Vagina (tissue), 2 donors: Measurements from ENCODE around the gene CSRNP3. TPM values are rescaled to one million over a fixed set of nuclear protein-coding genes. Genes with fewer than 3 reads are reported as not detected.

Source experiments
- DNase-seq, 2 donors: peaks; one replicate each; pipeline ENCODE4 v3.0.0-alpha.2; 2017; ENCODE audit errors: extremely low spot score in 2 of 2
- H3K27ac ChIP-seq: fragments of 200-600 bp; sonication (generic); one replicate; pipeline ENCODE4 v1.5.1; 2019
- H3K27me3 ChIP-seq: fragments of 200-600 bp; sonication (generic); one replicate; pipeline ENCODE4 v1.5.1; 2019
- H3K36me3 ChIP-seq, 2 donors: fragments of 200-600 bp; sonication (generic); one replicate each; pipeline ENCODE4 v1.5.1; 2017 to 2019
- H3K4me1 ChIP-seq: fragments of 200-600 bp; sonication (generic); one replicate; pipeline ENCODE4 v1.5.1; 2019
- H3K4me3 ChIP-seq, 2 donors: fragments of 200-600 bp; sonication (generic); 1 replicate in 1 of 2; 2 replicates in 1 of 2; pipeline ENCODE4 v1.5.1; 2016 to 2019
- H3K9me3 ChIP-seq: fragments of 200-600 bp; sonication (generic); one replicate; pipeline ENCODE4 v1.5.1; 2019
- POLR2A ChIP-seq, 2 donors: fragments of 450-650 bp; IDR thresholded peaks; one replicate each; pipeline ENCODE4 v1.6.1; 2017; ENCODE audit warnings: antibody characterized with exemption in 2 of 2, mild to moderate bottlenecking in 2 of 2, moderate library complexity in 2 of 2
- POLR2AphosphoS5 ChIP-seq, 2 donors: sonication (generic); formaldehyde crosslinking; IDR thresholded peaks; one replicate each; pipeline ENCODE4 v1.9.0; 2017; ENCODE audit warnings: antibody characterized with exemption in 2 of 2, mild to moderate bottlenecking in 2 of 2, low read depth in 1 of 2; ENCODE audit not compliant: insufficient read depth in 1 of 2
- intact Hi-C: fragments of 100-400 bp; cut with DNase I; formaldehyde crosslinking; loops from one replicate; pipeline ENCODE4 v1.15.1; 2023
- total RNA-seq: library from RNA; depleted of rRNA; stranded (reverse); fragments of >200 nt; gene quantifications from one replicate; pipeline ENCODE4 v1.2.3, GENCODE V29; 2016
- TF ChIP-seq, protein P1 (sequence below), 3 experiments: fragments of 450-650 bp in 2 of 3; fragments of 200-600 bp in 1 of 3; sonication (generic) in 1 of 3; IDR thresholded peaks; one replicate each; pipeline ENCODE4 v1.5.1; 2017 to 2019; ENCODE audit warnings: antibody characterized with exemption in 3 of 3, mild to moderate bottlenecking in 2 of 3, moderate library complexity in 2 of 3

Gene CSRNP3
- total RNA-seq, 1 donor from 2014 or later, result 2.7 TPM

DNA sequence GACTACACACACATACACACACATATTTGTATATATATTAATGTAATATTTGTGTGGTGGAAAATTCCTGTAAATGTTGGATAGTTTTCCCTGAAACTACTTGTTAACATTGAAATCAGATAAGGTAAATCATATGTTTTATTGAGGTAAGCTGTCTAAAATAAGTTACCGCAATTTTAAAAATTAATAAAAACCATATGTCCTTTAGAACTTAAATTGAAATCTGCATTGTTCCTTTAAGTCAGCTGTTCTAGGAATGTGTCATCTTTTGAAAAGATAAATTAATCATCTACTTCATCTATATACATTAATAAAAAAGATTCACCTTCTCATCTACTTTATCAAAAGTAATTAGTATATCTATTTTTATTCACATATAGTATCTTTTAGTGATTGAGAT is 102.0 kb downstream of the CSRNP3 start:
- intact Hi-C loops, result no loop called here
- DNase-seq, result no peak
- Histone ChIP-seq H3K4me3 (no peak overlapping the region), H3K9me3 (no peaks in the 10 kb centered on the region), H3K36me3 (no peaks in the 10 kb centered on the region), H3K27me3 (no peaks in the 10 kb centered on the region), H3K4me1 (no peaks in the 10 kb centered on the region), H3K27ac (no peak overlapping the region)
- TF ChIP-seq POLR2A (IDR thresholded peaks at IDR 0.05) (no peak), POLR2AphosphoS5 (IDR thresholded peaks at IDR 0.05; ENCODE audit: insufficient read depth in 1 of 2, low read depth in 1 of 2) (no peak)
- TF ChIP-seq, protein P1, sequence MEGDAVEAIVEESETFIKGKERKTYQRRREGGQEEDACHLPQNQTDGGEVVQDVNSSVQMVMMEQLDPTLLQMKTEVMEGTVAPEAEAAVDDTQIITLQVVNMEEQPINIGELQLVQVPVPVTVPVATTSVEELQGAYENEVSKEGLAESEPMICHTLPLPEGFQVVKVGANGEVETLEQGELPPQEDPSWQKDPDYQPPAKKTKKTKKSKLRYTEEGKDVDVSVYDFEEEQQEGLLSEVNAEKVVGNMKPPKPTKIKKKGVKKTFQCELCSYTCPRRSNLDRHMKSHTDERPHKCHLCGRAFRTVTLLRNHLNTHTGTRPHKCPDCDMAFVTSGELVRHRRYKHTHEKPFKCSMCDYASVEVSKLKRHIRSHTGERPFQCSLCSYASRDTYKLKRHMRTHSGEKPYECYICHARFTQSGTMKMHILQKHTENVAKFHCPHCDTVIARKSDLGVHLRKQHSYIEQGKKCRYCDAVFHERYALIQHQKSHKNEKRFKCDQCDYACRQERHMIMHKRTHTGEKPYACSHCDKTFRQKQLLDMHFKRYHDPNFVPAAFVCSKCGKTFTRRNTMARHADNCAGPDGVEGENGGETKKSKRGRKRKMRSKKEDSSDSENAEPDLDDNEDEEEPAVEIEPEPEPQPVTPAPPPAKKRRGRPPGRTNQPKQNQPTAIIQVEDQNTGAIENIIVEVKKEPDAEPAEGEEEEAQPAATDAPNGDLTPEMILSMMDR (IDR thresholded peaks at IDR 0.05), result no peak

DNA sequence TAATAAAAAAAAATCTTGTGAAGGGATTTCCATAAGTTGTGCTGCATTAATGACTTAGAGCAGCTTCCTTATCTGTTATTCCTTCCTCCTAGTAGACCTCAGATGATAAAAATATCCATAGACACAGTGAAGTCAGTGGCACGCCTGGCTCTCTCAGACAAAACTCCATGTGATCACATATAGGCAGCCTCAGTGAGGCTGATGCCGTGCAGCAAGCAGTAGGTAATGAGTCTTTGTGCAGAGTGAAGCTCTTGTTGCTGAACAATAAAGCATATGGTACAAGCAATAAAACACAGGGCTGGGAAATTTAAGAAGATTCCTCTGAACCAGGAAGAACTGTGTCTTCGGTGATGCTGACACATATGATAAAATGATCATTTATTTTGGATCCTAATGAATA is 102.7 kb downstream of the CSRNP3 start:
- DNase-seq, result no peak
- Histone ChIP-seq H3K9me3 (no peaks in the 10 kb centered on the region), H3K36me3 (no peaks in the 10 kb centered on the region), H3K27me3 (no peaks in the 10 kb centered on the region), H3K4me1 (no peaks in the 10 kb centered on the region), H3K27ac (no peak overlapping the region), H3K4me3 (no peak overlapping the region)
- TF ChIP-seq POLR2A (IDR thresholded peaks at IDR 0.05), result no peak
- intact Hi-C loops, result no loop called here

DNA sequence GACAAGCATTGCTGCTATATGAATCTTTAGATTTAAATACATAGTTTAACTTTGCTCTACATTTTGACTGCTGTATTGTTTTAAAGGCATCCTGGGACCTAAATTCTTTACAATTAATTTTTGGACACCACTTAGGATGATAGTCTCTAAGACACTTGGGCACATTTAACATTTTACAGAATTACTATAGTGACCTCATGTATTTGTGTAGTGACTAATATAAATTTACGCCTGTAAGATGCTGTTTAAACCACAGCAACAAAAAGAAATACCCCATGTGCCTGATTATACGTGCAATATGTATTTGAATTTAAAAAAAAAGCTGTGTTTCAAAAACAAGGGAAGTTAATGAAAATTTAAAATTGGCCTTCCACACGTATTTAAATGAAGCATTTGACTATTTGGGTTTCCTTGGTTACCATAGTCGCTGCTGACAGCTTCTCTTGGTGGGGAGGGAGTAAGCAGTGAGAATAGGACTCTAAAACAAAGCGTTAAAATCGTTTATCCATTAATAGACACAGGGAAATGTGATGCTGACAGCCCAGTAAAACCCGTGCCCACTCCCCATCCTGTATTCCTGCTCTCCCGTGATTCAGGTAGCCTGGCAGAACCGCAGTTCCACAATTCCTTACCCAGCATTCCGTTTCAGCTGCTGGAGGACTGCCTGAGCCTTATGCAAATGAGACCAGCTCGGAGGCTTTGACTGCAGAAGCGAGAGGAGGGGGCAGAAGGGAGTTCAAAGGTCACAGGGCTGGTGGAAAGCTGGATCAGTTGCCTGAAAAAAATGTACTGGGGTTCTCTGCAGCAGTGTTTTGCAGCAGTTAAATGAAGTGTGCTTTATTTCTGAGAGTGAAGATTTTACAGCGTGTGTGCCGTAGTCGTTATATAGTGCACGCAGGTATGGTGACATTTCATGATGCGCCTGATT is 104.3 kb downstream of the CSRNP3 start:
- Histone ChIP-seq H3K9me3 (no peaks in the 10 kb centered on the region), H3K36me3 (no peaks in the 10 kb centered on the region), H3K4me3 (peak overlapping the region; percentile 32 to 36), H3K4me1 (no peaks in the 10 kb centered on the region), H3K27ac (peak overlapping the region; percentile 39), H3K27me3 (no peaks in the 10 kb centered on the region)
- no peak for DNase-seq
- TF ChIP-seq POLR2AphosphoS5 (IDR thresholded peaks at IDR 0.05; ENCODE audit: insufficient read depth in 1 of 2, low read depth in 1 of 2) (no peak), POLR2A (IDR thresholded peaks at IDR 0.05) (no peak)
- TF ChIP-seq, protein P1 (IDR thresholded peaks at IDR 0.05), result no peak
- intact Hi-C loops, result no loop called here

DNA sequence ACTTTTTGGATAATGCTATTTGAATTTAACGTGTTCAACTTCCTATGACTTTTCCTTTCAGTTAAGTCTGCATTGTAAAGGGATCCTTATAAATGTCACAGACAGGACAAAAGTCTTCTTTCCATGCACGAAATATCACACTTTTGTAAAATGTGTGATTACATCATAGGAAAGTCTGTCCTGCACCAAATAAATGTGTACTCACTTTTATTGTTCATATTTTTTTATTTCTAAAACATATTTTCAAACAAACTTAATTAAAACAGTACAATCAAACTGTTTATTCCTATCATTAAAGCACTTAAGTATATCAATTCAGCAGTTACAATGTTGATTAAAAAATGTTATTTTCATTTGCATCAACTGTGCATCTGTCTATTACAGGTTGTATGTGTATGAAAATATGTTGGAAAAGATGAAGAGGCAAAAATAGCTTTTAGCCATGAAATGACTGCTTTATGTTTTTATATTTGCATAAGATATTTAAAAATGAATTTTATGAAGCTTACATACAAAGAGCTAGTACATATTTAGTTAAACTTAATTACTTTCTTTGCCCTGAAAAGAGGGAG is 105.6 kb downstream of the CSRNP3 start:
- no peaks in the 10 kb centered on the region for H3K4me1 ChIP-seq
- no peak for TF ChIP-seq POLR2A (IDR thresholded peaks at IDR 0.05)
- TF ChIP-seq, protein P1 (IDR thresholded peaks at IDR 0.05), result no peak
- no peak for TF ChIP-seq POLR2AphosphoS5 (IDR thresholded peaks at IDR 0.05; ENCODE audit: insufficient read depth in 1 of 2, low read depth in 1 of 2)
- no peak overlapping the region for H3K27ac ChIP-seq
- intact Hi-C loops, result no loop called here
- H3K9me3 ChIP-seq, result no peaks in the 10 kb centered on the region
- no peaks in the 10 kb centered on the region for H3K36me3 ChIP-seq
- no peak overlapping the region for H3K4me3 ChIP-seq
- H3K27me3 ChIP-seq, result no peaks in the 10 kb centered on the region
- DNase-seq, result no peak

DNA sequence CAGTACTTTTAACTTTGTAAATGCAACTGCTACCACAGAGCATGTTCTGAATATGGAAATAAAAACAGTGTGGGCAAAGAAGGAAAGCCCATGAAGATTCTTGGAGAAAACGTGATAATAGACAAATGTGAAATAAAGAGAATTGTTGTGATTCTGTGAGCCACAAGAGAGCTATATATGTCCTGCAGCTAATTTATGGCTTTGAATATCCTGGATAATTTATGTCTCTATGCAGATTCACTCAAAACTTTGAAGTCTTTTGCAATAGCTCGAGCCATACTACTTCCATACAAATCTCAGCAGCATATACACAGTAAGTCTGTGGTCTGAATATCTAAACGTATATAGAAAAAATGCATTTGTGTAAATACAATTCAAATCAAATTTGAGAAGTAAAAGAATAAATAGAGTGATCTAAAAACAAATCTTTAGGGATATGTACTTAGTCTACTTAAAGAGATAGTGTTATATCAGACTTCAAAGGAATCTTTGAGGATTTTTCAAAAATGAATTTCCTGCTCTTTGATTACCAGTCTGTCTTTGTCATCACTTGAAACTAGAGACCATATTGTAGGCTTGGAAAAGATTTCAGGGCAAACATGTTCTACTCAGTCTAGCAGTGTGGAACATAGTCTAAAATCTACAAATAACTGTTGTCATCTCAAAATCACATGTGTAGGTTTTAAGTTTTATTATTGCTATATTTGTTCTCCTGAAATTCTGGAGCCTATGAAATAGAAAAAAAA is 107.1 kb downstream of the CSRNP3 start:
- H3K4me1 ChIP-seq, result no peaks in the 10 kb centered on the region
- intact Hi-C loops, result no loop called here
- no peak overlapping the region for H3K27ac ChIP-seq
- no peaks in the 10 kb centered on the region for H3K27me3 ChIP-seq
- no peak overlapping the region for H3K4me3 ChIP-seq
- no peak for DNase-seq
- TF ChIP-seq POLR2A (IDR thresholded peaks at IDR 0.05) (no peak), POLR2AphosphoS5 (IDR thresholded peaks at IDR 0.05; ENCODE audit: insufficient read depth in 1 of 2, low read depth in 1 of 2) (no peak)
- TF ChIP-seq, protein P1 (IDR thresholded peaks at IDR 0.05), result no peak
- H3K9me3 ChIP-seq, result no peaks in the 10 kb centered on the region
- no peaks in the 10 kb centered on the region for H3K36me3 ChIP-seq
